GM12865 (cell line): ENCODE data around the gene PARM1.

Source experiments
- DNase-seq: peaks from one replicate; pipeline ENCODE4 v3.0.0; 2010; ENCODE audit warnings: low read depth
- H3K4me3 ChIP-seq: 2 replicates; pipeline ENCODE4 v1.5.1; 2011; ENCODE audit warnings: mild to moderate bottlenecking, low read depth, low read length, control low read depth
- CTCF ChIP-seq: IDR thresholded peaks from 2 replicates; pipeline ENCODE4 v1.5.1; 2011; ENCODE audit warnings: low read length, control low read depth, low read depth, inconsistent platforms; ENCODE audit not compliant: insufficient read depth; ENCODE audit errors: missing control alignments

PARM1 gene

GRCh38 chr4:74897386-74897785 lies 35.5 kb upstream of the PARM1 start:
- no peak for TF ChIP-seq CTCF

GRCh38 chr4:74900862-74901261 lies 32.1 kb upstream of the PARM1 start:
- DNase-seq: no peak
- no peak overlapping the region for H3K4me3 ChIP-seq
- no peak for TF ChIP-seq CTCF

More at GRCh38 chr4:74897386-74897785, 35.5 kb upstream of the PARM1 start:
- DNase-seq: no peak
- no peak overlapping the region for H3K4me3 ChIP-seq

- no peak for TF ChIP-seq CTCF
- no peak for DNase-seq
- H3K4me3 ChIP-seq: no peak overlapping the region
Observed at GRCh38 chr4:74904509-74905065, 28.3 kb upstream of the PARM1 start.

GRCh38 chr4:74906771-74907170 lies 26.1 kb upstream of the PARM1 start:
- TF ChIP-seq CTCF: no peak
- no peak for DNase-seq
- no peak overlapping the region for H3K4me3 ChIP-seq

GRCh38 chr4:74919783-74920182 lies 13.1 kb upstream of the PARM1 start:
- peak; percentile 35 for DNase-seq

GRCh38 chr4:74920704-74921103 lies 12.2 kb upstream of the PARM1 start:
- peak; percentile 36 for DNase-seq
- no peak for TF ChIP-seq CTCF
- no peak overlapping the region for H3K4me3 ChIP-seq

More at GRCh38 chr4:74919783-74920182, 13.1 kb upstream of the PARM1 start:
- H3K4me3 ChIP-seq: peak overlapping the region; percentile 3; the same call in 1 of the 2 replicates
- TF ChIP-seq CTCF: no peak

GRCh38 chr4:74921490-74921889 lies 11.4 kb upstream of the PARM1 start:
- no peak for TF ChIP-seq CTCF
- H3K4me3 ChIP-seq: no peak overlapping the region
- DNase-seq: no peak
